ENCODE measurements around the gene CGB7.

GRCh38 chr19:49080392-49080791 lies 22.8 kb upstream of the CGB7 start:
- TF ChIP-seq POLR2A (IDR thresholded peaks at IDR 0.05; ENCODE audit: low read depth, low read length): no peak
- TF ChIP-seq TAF1 (IDR thresholded peaks at IDR 0.05; ENCODE audit: low read depth, low read length): no peak
- no peak for TF ChIP-seq POU2F2 (IDR thresholded peaks at IDR 0.05; ENCODE audit: low read depth, low read length)
- TF ChIP-seq PAX5 (IDR thresholded peaks at IDR 0.05; ENCODE audit: insufficient read depth, low read length, severe bottlenecking): no peak
- TF ChIP-seq POLR2AphosphoS5 (IDR thresholded peaks at IDR 0.05; ENCODE audit: low read depth, low read length): no peak
